Esophagus squamous epithelium (tissue), 4 donors: ENCODE data around the gene ZNF189.

ENCODE experiments used
- CTCF ChIP-seq, 6 experiments: fragments of 450-650 bp in 4 of 6; fragments of 200-600 bp in 2 of 6; sonication (generic) in 2 of 6; IDR thresholded peaks; one replicate each; pipeline ENCODE4 v1.5.1; 2016 to 2019; ENCODE audit warnings: antibody characterized with exemption in 6 of 6, mild to moderate bottlenecking in 4 of 6, moderate library complexity in 4 of 6
- POLR2A ChIP-seq, 4 donors: fragments of 450-650 bp; IDR thresholded peaks; one replicate each; pipeline ENCODE4 v1.6.1; 2017; ENCODE audit warnings: antibody characterized with exemption in 4 of 4, mild to moderate bottlenecking in 4 of 4, moderate library complexity in 3 of 4

- TF ChIP-seq POLR2A (IDR thresholded peaks at IDR 0.05) (no peak), CTCF (IDR thresholded peaks at IDR 0.05) (no peak)
Observed at GRCh38 chr9:101429736-101430135, 31.1 kb downstream of the ZNF189 start.
